ENCODE measurements around the gene ZKSCAN4. TPM values are rescaled to one million over a fixed set of nuclear protein-coding genes. Genes with fewer than 3 reads are reported as not detected.

Gene ZKSCAN4
- 4.5 and 4.8 TPM in 2 replicates for total RNA-seq

DNA sequence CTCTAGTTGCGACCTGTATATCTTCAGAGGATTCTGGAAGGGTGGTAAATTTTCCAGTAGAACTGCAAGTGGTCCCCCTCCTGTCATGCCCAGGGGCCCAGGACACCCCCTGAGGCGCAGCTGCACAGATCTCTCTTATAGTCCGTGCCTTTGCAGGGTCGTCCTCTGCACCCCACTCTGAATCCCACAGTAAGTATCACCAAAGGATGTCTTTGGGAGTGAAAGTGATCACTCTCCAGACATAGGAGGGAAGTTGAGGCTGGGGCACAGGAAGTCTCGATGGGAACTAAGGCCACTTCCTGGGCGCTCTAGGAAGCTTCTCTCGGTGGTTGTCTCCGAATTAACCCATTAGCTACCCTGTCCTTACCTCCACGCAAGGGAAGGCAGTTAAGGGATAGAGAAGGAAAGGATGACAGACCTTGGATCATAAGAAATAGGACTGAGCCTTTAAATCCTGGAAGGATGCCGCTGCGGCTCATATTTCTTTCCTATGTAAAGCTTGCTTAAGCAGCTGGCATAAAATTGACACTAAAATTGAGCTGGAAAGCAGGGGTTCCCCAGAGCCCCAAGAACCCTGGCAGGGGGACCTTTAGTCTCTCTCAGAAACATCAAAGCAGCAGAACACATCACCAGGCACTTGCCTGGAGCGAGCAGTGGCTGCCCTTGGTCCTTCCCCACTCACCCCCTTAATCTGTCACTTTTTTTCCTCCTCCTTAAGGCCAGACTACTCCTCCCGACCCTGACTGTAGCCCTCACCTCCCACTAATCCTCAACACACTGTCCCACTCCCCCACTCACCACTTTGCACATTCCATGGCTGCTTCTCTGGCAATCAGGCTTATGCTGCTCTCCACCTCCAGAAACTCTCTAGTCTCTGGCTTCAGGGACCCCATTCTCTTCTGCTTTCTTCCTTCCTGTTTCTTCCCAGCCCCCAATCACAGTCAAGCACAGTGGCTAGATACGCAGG is at the start of gene ZKSCAN4:
Gene ZKSCAN4, minus strand, starts transcription at position 261 of the 967 bp plus-strand sequence. CDS start 289 bp downstream, outside the sequence.

DNA sequence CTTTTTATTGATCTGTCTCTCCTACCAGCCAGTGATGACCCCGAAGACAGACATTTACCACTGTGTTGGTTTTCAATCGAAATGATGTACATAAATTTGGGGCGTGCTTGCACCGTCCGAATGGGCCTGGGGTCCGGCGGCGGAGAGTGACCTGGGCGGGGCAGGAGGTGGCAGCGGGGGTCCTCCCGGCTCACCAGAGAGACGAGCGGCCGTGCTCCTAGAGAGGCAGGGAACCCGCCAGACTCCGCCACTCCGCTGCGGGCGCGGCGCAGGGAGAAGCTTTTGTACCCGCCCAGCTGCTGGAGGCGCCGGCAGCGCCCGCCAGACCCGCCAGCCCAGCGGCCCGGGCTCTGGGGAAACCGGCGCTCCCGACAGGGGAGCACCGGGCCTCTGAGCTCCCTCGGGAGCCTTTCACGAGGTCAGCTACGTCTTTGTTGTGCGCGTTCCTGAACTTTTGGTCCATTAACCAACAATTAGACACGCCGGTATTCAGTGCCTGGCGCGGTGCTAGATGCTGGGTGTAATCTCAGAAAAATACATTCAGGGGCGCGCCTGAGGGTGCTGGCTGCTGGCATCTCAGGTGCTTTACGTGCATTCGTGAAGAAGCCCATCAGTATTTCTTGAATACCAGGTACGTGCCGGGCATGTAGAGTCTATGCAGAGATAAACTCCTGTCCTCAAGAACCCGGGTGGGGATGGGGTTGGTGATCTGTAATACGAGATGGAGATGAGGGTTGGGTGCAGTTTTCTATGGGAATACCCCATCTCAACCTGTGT is 29.4 kb upstream of the ZKSCAN4 start, which contains the start of gene PGBD1:
Gene PGBD1, plus strand, starts transcription at position 285 of the 777 bp plus-strand sequence. CDS start 2,242 bp downstream, outside the sequence.

DNA sequence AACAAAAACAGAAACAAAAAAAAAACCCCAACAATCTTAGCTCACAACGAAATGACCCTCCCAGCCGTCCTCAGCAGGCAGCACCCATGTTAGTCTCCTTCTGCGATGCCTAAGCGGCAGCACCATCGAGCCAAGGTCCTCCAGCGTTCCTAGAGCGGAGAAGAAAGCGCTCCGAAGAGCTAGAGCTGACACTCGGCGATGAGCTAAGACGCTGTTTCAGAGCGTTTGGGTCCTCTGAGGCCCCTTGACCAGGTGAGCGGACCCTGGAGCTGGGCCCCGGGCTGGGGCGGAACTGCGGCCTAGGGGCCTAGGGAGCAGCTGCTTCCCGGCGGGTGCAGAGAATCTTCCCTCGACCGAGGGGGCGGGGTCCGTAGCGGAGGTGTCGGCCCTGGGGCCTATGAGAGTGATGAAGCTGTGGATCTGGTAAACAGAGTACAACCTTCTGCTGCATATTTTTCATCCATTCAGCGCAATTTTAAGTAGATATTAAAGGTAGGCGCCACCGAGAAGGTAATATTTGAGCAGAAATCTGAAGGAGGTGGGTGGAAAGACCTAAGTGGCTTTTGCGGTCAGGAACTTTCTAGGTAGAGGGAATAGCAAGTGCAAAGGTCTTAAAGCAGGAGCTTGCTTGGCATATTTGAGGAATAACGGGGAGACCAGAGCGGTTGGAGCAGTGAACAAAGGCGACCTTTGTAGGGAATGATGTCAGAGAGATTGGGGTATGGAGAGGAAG is 15.1 kb upstream of the ZKSCAN4 start, which contains the start of gene ZSCAN26:
Gene ZSCAN26, plus strand, starts transcription at position 182 of the 733 bp plus-strand sequence. CDS start 4,777 bp downstream, outside the sequence.

DNA sequence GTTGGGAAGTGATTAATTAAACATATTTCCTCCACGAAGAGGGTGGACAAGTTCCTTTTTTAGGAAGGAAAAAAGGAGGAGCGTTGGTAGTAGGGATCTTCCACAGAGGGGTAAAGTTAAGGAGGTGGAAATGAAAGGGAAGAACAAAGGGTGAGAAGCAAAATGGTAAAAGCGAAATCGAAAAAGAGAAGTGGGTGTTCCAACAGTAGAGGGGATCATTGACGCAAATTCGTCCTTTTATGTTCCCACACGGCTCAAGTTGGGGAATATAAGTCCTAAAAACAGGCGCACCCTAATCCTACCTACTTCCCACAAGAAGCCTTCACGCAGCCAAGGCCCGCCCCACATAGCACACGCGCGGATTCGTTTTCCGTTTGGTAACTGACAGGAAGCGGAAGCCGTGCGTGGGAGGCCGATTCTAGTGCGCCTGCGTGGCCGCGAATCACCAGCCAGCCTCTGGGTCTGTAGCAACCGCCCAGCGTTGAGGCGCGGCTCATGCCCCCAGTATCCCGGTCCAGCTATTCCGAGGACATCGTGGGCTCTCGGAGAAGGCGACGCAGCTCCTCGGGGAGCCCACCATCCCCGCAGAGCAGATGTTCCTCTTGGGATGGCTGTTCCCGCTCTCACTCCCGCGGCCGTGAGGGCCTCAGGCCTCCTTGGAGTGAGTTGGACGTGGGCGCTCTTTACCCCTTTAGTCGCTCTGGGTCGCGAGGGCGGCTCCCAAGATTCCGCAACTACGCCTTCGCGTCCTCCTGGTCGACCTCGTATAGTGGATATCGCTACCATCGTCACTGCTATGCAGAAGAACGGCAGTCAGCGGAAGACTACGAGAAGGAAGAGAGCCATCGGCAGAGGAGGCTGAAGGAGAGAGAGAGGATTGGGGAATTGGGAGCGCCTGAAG is 7.1 kb upstream of the ZKSCAN4 start, which contains the start of gene NKAPL:
Gene NKAPL, plus strand, starts transcription at position 421 of the 901 bp plus-strand sequence. Its CDS starts 75 bp downstream, at position 496.

DNA sequence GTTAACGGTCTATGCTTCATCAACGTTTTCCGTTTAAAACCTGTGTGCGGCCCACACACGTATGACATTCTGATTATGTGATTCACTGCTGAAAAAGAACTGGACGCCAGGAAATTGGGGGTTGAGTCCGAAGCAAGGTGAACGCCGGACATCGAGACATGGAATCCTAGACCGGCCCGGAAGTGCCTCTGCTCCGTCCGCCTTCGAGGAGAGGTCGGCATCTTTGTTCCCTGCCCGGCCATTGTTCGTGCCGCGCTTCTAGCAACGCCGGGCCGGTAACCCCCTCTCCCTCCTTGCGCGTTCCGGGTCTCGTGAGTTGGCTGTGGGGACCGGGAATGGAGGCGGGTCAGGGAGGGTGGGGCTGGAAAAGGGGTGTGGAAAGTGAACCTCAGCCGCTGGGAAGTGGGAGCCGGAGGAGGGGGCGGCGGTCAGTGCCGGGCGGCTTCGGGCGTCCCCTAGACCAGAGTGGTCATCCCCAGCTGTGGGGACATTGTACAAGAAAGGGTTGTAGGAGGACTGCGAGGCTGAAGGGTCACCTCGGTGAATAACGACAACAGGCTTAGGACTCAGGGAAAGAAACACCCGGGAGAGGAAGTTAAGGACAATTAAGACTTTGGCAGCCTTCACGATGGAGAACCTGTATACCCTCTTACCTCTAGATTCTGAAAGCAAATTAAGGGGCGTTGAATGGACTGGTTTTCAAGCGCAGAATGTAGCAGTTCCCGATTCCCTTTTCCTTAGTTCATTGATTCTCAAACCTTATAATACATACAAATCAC is 26.8 kb downstream of the ZKSCAN4 start, which contains the start of gene ZSCAN9:
Gene ZSCAN9, plus strand, starts transcription at position 220 of the 779 bp plus-strand sequence. CDS start 1,810 bp downstream, outside the sequence.

Other genes with a start within 250 kb of the ZKSCAN4 start
- 0.37 and 0.39 TPM in 2 replicates for gene ZNF165, start 171.7 kb downstream of the ZKSCAN4 start, total RNA-seq
- gene ZSCAN16, start 127.7 kb downstream of the ZKSCAN4 start, total RNA-seq: 1.1 and 2.2 TPM in 2 replicates
- 12.7 and 12.9 TPM in 2 replicates for gene ZKSCAN8, start 110.4 kb downstream of the ZKSCAN4 start, total RNA-seq
- gene ZSCAN9, start 27.0 kb downstream of the ZKSCAN4 start, total RNA-seq: 5.5 and 7.2 TPM in 2 replicates
- gene NKAPL, start 7.0 kb upstream of the ZKSCAN4 start, total RNA-seq: 0.73 and 1.6 TPM in 2 replicates
- 9.2 and 11.0 TPM in 2 replicates for gene ZSCAN26, start 14.9 kb upstream of the ZKSCAN4 start, total RNA-seq
- gene PGBD1, start 29.3 kb upstream of the ZKSCAN4 start, total RNA-seq: 4.4 and 5.3 TPM in 2 replicates
- 0.98 and 3.7 TPM in 2 replicates for gene ZSCAN31, start 83.9 kb upstream of the ZKSCAN4 start, total RNA-seq
- 2.7 and 3.3 TPM in 2 replicates for gene ZKSCAN3, start 97.7 kb upstream of the ZKSCAN4 start, total RNA-seq
- gene ZSCAN12, start 147.5 kb upstream of the ZKSCAN4 start, total RNA-seq: 4.4 and 5.1 TPM in 2 replicates
- gene ZSCAN23, start 191.2 kb upstream of the ZKSCAN4 start, total RNA-seq: 6.2 and 6.6 TPM in 2 replicates

All from subcutaneous preadipocyte (primary cell).